K562 (cell line): Measurements from ENCODE around the gene ZNF441. TPM values are rescaled to one million over a fixed set of nuclear protein-coding genes. Genes with fewer than 3 reads are reported as not detected.

Experiments
- CHCHD3 ChIP-seq: fragments of 250-450 bp; sonication (Bioruptor Pico); IDR thresholded peaks from 2 replicates; pipeline ENCODE4 v2.1.2; 2022; ENCODE audit warnings: mild to moderate bottlenecking
- GABPB2 ChIP-seq: fragments of 250-450 bp; sonication (Bioruptor Pico); conservative IDR thresholded peaks from 2 replicates; pipeline ENCODE4 v1.5.1; 2021; ENCODE audit warnings: mild to moderate bottlenecking
- GTF2F1 ChIP-seq: IDR thresholded peaks from 2 replicates; pipeline ENCODE4 v1.6.1; 2011; ENCODE audit warnings: low read depth, low read length, improper control_type of control experiment
- HMG20A ChIP-seq: fragments of 450-650 bp; formaldehyde crosslinking; conservative IDR thresholded peaks from 2 replicates; pipeline ENCODE4 v1.4.0; 2020; ENCODE audit warnings: mild to moderate bottlenecking, mixed read lengths
- IFI16 ChIP-seq: fragments of 250-450 bp; sonication (Bioruptor Pico); IDR thresholded peaks from 2 replicates; pipeline ENCODE4 v2.1.2; 2022; ENCODE audit warnings: mild to moderate bottlenecking, inconsistent platforms
- KLF16 ChIP-seq: IDR thresholded peaks from 2 replicates; pipeline ENCODE4 v1.6.1; 2016; ENCODE audit warnings: antibody characterized with exemption
- MCM2 ChIP-seq: fragments of 450-650 bp; IDR thresholded peaks from 2 replicates; pipeline ENCODE4 v1.6.1; 2017; ENCODE audit warnings: low read depth, mild to moderate bottlenecking
- NCOR1 ChIP-seq: fragments of 450-650 bp; IDR thresholded peaks from 2 replicates; pipeline ENCODE4 v1.6.1; 2016; ENCODE audit warnings: mild to moderate bottlenecking, moderate library complexity
- NELFE ChIP-seq: IDR thresholded peaks from 2 replicates; pipeline ENCODE4 v1.6.1; 2011; ENCODE audit warnings: mild to moderate bottlenecking; ENCODE audit not compliant: insufficient read depth, insufficient read length
- NFIX ChIP-seq: fragments of 250-450 bp; sonication (Bioruptor Pico); IDR thresholded peaks from 2 replicates; pipeline ENCODE4 v1.4.0; 2020; ENCODE audit warnings: low read depth, mild to moderate bottlenecking, moderate library complexity
- NR2C2 ChIP-seq, 2 experiments: fragments of 200-800 bp in 1 of 2; sonication (Bioruptor generic) in 1 of 2; sonication (generic) in 1 of 2; formaldehyde crosslinking in 1 of 2; IDR thresholded peaks; 2 replicates each; pipeline versions ENCODE4 v1.6.1 to v1.8.0; 2016 to 2022; ENCODE audit warnings: mild to moderate bottlenecking in 1 of 2, missing compliant biosample characterization in 1 of 2, missing genetic modification characterization in 1 of 2, missing genetic modification reagents in 1 of 2
- PATZ1 ChIP-seq: fragments of 250-450 bp; sonication (Bioruptor Pico); IDR thresholded peaks from 2 replicates; pipeline ENCODE4 v1.5.0; 2020; ENCODE audit warnings: mild to moderate bottlenecking, borderline replicate concordance
- PHB2 ChIP-seq: fragments of 450-650 bp; IDR thresholded peaks from 2 replicates; pipeline ENCODE4 v1.6.1; 2017; ENCODE audit warnings: low read depth
- SMARCA4 ChIP-seq: fragments of 450-650 bp; IDR thresholded peaks from 2 replicates; pipeline ENCODE4 v1.6.1; 2016
- SMARCE1 ChIP-seq: fragments of 450-650 bp; IDR thresholded peaks from 2 replicates; pipeline ENCODE4 v1.7.1; 2016; ENCODE audit warnings: mild to moderate bottlenecking
- SNRNP70 ChIP-seq: fragments of 200-400 bp; formaldehyde crosslinking; optimal IDR thresholded peaks from 2 replicates; pipeline ENCODE3; 2017; ENCODE audit warnings: low read depth, low read length
- SREBF2 ChIP-seq: sonication (generic); formaldehyde crosslinking; IDR thresholded peaks from 2 replicates; pipeline ENCODE4 v1.4.0; 2020; ENCODE audit warnings: mild to moderate bottlenecking, missing genetic modification reagents
- TAF15 ChIP-seq: fragments of 200-400 bp; formaldehyde crosslinking; IDR thresholded peaks from 2 replicates; pipeline ENCODE4 v1.6.1; 2017; ENCODE audit warnings: mild to moderate bottlenecking, low read depth, low read length, moderate library complexity
- TBP ChIP-seq: optimal IDR thresholded peaks from 2 replicates; pipeline ENCODE3; 2011; ENCODE audit warnings: low read depth, low read length, improper control_type of control experiment
- TEAD4 ChIP-seq, 2 experiments: sonication (generic) in 1 of 2; formaldehyde crosslinking in 1 of 2; IDR thresholded peaks; 2 replicates each; pipeline versions ENCODE4 v1.6.1 to v1.8.0; 2012 to 2022; ENCODE audit warnings: borderline replicate concordance in 1 of 2, inconsistent platforms in 1 of 2, low read length in 1 of 2, mild to moderate bottlenecking in 1 of 2, missing genetic modification reagents in 1 of 2
- U2AF1 ChIP-seq: fragments of 200-400 bp; formaldehyde crosslinking; optimal IDR thresholded peaks from 2 replicates; pipeline ENCODE3; 2017; ENCODE audit warnings: mild to moderate bottlenecking, low read depth, low read length, moderate library complexity
- ZNF143 ChIP-seq: sonication (generic); formaldehyde crosslinking; IDR thresholded peaks from 2 replicates; pipeline ENCODE4 v1.9.0; 2022; ENCODE audit warnings: mild to moderate bottlenecking, missing genetic modification reagents
- ZNF408 ChIP-seq: fragments of 250-450 bp; sonication (Bioruptor Pico); IDR thresholded peaks from 2 replicates; pipeline ENCODE4 v1.4.0; 2020; ENCODE audit warnings: low read depth, mild to moderate bottlenecking, moderate library complexity
- ZNF551 ChIP-seq: fragments of 250-450 bp; sonication (Bioruptor Pico); IDR thresholded peaks from 2 replicates; pipeline ENCODE4 v1.5.0; 2021; ENCODE audit warnings: mild to moderate bottlenecking, moderate library complexity
- ZNF589 ChIP-seq: fragments of 200-800 bp; sonication (Bioruptor generic); IDR thresholded peaks from 2 replicates; pipeline ENCODE4 v1.6.1; 2016; ENCODE audit warnings: low read depth, missing genetic modification characterization, missing compliant biosample characterization
- polyA plus RNA-seq, 8 experiments: library from polyadenylated mRNA; depleted of rRNA in 4 of 8; stranded (reverse) in 5 of 8; unstranded in 3 of 8; fragments of >200 nt; fragmentation: Nextera tagmentation in 2 of 8; fragmentation: Illumina TruSeq in 1 of 8; extraction: Ambion mirVana in 2 of 8; extraction: Trizol in 1 of 8; gene quantifications; 2 replicates each; pipeline versions ENCODE4 v1.2.1 to v1.2.3, GENCODE V29; 2011 to 2014; ENCODE audit warnings: inconsistent platforms in 1 of 8, missing spikeins in 1 of 8
- total RNA-seq, 7 experiments: library from RNA; depleted of rRNA in 6 of 7; stranded (reverse); fragments of >200 nt in 6 of 7; fragmentation: Illumina TruSeq in 2 of 7; extraction: Trizol in 2 of 7; gene quantifications; 2 replicates each; pipeline versions ENCODE4 v1.2.1 to v1.2.3, GENCODE V29; 2011 to 2021; ENCODE audit warnings: low replicate concordance in 1 of 7
- TF ChIP-seq, protein P1 (sequence below): fragments of 450-650 bp; formaldehyde crosslinking; IDR thresholded peaks from 2 replicates; pipeline ENCODE4 v1.4.0; 2022; ENCODE audit warnings: mild to moderate bottlenecking, moderate library complexity
- TF ChIP-seq, protein P2 (sequence below): sonication (generic); formaldehyde crosslinking; IDR thresholded peaks from 2 replicates; pipeline ENCODE4 v1.8.0; 2022; ENCODE audit warnings: mild to moderate bottlenecking, missing genetic modification reagents

ZNF441 gene
- total and polyA plus RNA-seq, 9 of the 15 experiments (the other 6 are each of a cell fraction or from before 2014, with no cell fraction given), result 1.9 to 14.0 (median 7.8) TPM

DNA sequence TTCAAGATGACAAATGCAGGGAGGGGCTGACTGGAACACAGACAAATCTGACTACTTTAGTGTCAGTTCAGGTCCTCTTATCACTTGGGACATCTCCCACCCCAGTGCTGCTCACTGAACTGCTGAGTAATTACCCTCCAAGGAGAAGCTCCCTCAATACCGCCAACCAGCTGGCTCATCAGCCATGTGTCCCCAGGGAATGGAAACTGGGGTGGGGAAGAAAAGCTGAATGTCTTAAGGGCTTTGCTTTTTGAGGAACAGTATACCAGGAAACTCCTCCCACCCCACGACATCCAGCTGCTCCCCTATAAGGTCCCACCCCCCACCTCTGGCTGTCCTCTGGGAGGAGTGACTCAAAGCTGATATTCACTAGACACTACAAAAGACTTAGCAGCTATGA lies 30.1 kb upstream of the ZNF441 start (continued):
- TF ChIP-seq SNRNP70 (no peak), PHB2 (no peak), ZNF143 (CRISPR knock-in tag) (no peak), HMG20A (CRISPR knock-in tag) (no peak), CHCHD3 (CRISPR knock-in tag) (no peak), IFI16 (CRISPR knock-in tag) (no peak), ZNF408 (no peak), U2AF1 (no peak), TAF15 (no peak), MCM2 (no peak), PATZ1 (CRISPR knock-in tag) (no peak), SMARCE1 (peak; percentile 65), NCOR1 (peak; percentile 58; the same call in 1 of the 2 replicates), NFIX (CRISPR knock-in tag) (no peak), SREBF2 (CRISPR knock-in tag) (no peak), TEAD4 (IDR thresholded peaks at IDR 0.05; ENCODE audit: low read length) (no peak; the same call in 1 of the 2 replicates), TEAD4 (CRISPR knock-in tag; IDR thresholded peaks at IDR 0.05; ENCODE audit: borderline replicate concordance) (no peak), TBP (peak; percentile 8), SMARCA4 (peak; percentile 70; the same call in 1 of the 2 replicates), GTF2F1 (no peak), NELFE (no peak), NR2C2 (CRISPR knock-in tag; IDR thresholded peaks at IDR 0.05) (no peak), NR2C2 (tag; IDR thresholded peaks at IDR 0.05) (no peak), ZNF589 (CRISPR knock-in tag) (no peak), ZNF551 (CRISPR knock-in tag) (no peak), GABPB2 (CRISPR knock-in tag) (no peak), KLF16 (no peak)
- TF ChIP-seq, protein P1, sequence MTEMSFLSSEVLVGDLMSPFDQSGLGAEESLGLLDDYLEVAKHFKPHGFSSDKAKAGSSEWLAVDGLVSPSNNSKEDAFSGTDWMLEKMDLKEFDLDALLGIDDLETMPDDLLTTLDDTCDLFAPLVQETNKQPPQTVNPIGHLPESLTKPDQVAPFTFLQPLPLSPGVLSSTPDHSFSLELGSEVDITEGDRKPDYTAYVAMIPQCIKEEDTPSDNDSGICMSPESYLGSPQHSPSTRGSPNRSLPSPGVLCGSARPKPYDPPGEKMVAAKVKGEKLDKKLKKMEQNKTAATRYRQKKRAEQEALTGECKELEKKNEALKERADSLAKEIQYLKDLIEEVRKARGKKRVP (CRISPR knock-in tag), result no peak
- TF ChIP-seq, protein P2, sequence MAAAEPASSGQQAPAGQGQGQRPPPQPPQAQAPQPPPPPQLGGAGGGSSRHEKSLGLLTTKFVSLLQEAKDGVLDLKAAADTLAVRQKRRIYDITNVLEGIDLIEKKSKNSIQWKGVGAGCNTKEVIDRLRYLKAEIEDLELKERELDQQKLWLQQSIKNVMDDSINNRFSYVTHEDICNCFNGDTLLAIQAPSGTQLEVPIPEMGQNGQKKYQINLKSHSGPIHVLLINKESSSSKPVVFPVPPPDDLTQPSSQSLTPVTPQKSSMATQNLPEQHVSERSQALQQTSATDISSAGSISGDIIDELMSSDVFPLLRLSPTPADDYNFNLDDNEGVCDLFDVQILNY (CRISPR knock-in tag), result no peak
